HG03097 (cell line): ENCODE data around the gene TBC1D17.

Experiments used
- ATAC-seq: cut with Tn5 transposase; IDR thresholded peaks from one replicate; pipeline ENCODE4 v1.9.1; 2021; ENCODE audit not compliant: unreplicated experiment, low FRiP score

The TBC1D17 gene

DNA sequence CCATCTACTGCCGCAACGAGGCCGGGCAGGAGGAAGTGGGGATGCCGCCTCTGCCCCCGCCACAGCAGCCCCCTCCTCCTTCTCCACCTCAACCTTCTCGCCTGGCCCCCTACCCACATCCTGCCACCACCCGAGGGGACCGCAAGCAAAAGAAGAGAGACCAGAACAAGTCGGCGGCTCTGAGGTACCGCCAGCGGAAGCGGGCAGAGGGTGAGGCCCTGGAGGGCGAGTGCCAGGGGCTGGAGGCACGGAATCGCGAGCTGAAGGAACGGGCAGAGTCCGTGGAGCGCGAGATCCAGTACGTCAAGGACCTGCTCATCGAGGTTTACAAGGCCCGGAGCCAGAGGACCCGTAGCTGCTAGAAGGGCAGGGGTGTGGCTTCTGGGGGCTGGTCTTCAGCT, 55.2 kb downstream of the TBC1D17 start:
- no peak for ATAC-seq

- no peak for ATAC-seq
Observed at GRCh38 chr19:49933643-49934042, 56.1 kb downstream of the TBC1D17 start.

- ATAC-seq = no peak
Observed at GRCh38 chr19:49936549-49936948, 59.0 kb downstream of the TBC1D17 start.

DNA sequence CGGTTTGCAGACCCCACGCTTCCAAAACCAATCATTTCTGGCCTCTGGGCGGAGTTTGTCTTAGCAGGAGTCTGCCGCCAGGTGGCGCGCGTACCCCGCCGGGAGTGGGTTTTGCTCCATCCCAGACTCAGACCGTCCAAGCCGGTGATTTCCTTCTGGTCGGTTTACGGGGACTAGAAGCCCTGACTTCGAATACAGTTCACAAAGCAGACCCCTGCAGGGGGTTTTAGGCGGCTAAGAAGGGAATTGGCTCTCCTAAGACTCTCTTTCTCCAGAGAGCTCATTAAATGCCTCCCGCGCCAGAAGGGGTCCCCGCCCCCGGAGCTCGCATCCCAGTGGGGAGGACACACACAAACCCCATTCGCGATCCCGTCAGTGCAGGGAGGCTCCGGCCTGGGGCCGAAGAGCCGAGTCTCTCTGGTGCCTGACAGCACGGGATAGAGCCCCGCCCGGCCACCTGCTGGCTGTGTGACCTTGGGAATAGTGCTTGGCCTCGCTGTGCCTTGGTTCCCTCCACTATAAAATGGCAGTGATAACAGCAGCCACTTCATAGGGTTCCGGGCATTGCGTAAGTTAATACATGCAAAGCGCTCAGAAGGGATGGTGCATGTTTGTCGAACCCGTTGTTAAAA, 60.4 kb downstream of the TBC1D17 start:
- no peak for ATAC-seq
